ENCODE data around the gene CCDC141.

Gene CCDC141

DNA sequence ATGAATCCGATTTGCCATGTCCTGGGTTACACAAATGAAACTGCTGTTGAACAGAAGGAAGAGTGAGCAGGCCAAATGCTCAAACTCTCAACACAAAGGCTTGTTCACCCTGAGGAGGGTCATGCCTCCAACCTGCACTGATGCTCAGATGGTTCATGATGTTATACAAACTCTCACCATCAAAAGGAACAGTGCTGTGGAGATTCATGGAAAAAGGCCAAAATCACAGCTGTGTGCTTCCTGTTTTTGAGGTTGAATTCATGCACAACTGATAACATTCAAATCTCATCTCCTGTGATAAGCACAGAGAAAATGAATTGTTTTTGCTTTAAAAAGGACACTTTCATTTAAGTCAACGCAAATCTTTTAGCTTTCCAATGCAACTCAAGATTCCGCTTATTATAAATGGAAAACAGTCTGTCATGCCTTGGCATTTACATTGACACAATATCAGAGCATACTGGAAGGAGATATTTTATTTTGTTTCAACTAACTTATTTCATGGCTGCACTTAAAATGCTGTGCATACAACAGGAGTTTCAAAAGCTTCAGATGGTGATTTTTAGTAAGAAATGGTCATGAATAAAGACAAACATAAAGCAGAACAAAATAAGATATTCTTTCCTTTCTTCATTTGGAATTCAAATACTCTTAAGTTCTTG is 220.5 kb downstream of the CCDC141 start:
- Histone ChIP-seq H3K27ac (replicated peaks) (no peak overlapping the region), H3K27me3 (ENCODE audit: insufficient read depth, poor library complexity, severe bottlenecking) (no peaks in the 10 kb centered on the region), H3K4me3 (replicated peaks; ENCODE audit: insufficient read depth, low read length) (no peak overlapping the region)
- no peak for DNase-seq (ENCODE audit: low read depth in 1 of 2, low spot score in 1 of 2)
- no peak for TF ChIP-seq GABPA (IDR thresholded peaks at IDR 0.05; ENCODE audit: low read depth)
- TF ChIP-seq, protein P1, sequence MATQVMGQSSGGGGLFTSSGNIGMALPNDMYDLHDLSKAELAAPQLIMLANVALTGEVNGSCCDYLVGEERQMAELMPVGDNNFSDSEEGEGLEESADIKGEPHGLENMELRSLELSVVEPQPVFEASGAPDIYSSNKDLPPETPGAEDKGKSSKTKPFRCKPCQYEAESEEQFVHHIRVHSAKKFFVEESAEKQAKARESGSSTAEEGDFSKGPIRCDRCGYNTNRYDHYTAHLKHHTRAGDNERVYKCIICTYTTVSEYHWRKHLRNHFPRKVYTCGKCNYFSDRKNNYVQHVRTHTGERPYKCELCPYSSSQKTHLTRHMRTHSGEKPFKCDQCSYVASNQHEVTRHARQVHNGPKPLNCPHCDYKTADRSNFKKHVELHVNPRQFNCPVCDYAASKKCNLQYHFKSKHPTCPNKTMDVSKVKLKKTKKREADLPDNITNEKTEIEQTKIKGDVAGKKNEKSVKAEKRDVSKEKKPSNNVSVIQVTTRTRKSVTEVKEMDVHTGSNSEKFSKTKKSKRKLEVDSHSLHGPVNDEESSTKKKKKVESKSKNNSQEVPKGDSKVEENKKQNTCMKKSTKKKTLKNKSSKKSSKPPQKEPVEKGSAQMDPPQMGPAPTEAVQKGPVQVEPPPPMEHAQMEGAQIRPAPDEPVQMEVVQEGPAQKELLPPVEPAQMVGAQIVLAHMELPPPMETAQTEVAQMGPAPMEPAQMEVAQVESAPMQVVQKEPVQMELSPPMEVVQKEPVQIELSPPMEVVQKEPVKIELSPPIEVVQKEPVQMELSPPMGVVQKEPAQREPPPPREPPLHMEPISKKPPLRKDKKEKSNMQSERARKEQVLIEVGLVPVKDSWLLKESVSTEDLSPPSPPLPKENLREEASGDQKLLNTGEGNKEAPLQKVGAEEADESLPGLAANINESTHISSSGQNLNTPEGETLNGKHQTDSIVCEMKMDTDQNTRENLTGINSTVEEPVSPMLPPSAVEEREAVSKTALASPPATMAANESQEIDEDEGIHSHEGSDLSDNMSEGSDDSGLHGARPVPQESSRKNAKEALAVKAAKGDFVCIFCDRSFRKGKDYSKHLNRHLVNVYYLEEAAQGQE (IDR thresholded peaks at IDR 0.05; ENCODE audit: insufficient replicate concordance, low read depth) = no peak
- TF ChIP-seq SPI1 (IDR thresholded peaks at IDR 0.05; ENCODE audit: borderline replicate concordance, low read depth) = no peak
- TF ChIP-seq, protein P2, sequence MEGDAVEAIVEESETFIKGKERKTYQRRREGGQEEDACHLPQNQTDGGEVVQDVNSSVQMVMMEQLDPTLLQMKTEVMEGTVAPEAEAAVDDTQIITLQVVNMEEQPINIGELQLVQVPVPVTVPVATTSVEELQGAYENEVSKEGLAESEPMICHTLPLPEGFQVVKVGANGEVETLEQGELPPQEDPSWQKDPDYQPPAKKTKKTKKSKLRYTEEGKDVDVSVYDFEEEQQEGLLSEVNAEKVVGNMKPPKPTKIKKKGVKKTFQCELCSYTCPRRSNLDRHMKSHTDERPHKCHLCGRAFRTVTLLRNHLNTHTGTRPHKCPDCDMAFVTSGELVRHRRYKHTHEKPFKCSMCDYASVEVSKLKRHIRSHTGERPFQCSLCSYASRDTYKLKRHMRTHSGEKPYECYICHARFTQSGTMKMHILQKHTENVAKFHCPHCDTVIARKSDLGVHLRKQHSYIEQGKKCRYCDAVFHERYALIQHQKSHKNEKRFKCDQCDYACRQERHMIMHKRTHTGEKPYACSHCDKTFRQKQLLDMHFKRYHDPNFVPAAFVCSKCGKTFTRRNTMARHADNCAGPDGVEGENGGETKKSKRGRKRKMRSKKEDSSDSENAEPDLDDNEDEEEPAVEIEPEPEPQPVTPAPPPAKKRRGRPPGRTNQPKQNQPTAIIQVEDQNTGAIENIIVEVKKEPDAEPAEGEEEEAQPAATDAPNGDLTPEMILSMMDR (IDR thresholded peaks at IDR 0.05; ENCODE audit: insufficient read depth, low read length) = no peak
- no peak for TF ChIP-seq POLR2AphosphoS5 (IDR thresholded peaks at IDR 0.05; ENCODE audit: low read depth)

DNA sequence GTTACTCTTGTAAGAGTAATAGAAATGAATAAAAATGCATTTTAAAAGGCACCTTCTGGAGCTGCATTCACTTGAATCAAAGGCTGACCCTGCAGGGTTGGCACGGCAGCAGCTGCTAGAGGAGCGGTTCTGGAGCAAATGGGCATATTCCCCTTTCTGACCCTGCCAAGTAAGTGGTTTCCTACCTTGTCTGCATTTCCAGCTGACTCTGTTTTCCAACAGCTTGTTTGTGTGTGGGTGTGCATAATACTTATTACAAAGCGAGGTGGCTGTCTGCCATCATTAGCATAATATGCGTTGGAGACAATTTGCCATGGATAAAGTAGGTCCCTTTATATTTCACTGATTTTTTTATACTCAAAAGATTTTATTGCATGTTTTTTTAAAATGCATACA is 221.5 kb downstream of the CCDC141 start:
- TF ChIP-seq GABPA (IDR thresholded peaks at IDR 0.05; ENCODE audit: low read depth) = no peak
- TF ChIP-seq, protein P1 (IDR thresholded peaks at IDR 0.05; ENCODE audit: insufficient replicate concordance, low read depth) = no peak
- no peak for TF ChIP-seq SPI1 (IDR thresholded peaks at IDR 0.05; ENCODE audit: borderline replicate concordance, low read depth)
- no peak for TF ChIP-seq POLR2AphosphoS5 (IDR thresholded peaks at IDR 0.05; ENCODE audit: low read depth)
- TF ChIP-seq, protein P2 (IDR thresholded peaks at IDR 0.05; ENCODE audit: insufficient read depth, low read length) = no peak
- H3K4me3 ChIP-seq (replicated peaks; ENCODE audit: insufficient read depth, low read length) = no peak overlapping the region
- H3K27me3 ChIP-seq (ENCODE audit: insufficient read depth, poor library complexity, severe bottlenecking) = no peaks in the 10 kb centered on the region
- H3K27ac ChIP-seq (replicated peaks) = no peak overlapping the region
- DNase-seq (ENCODE audit: low read depth in 1 of 2, low spot score in 1 of 2) = no peak

DNA sequence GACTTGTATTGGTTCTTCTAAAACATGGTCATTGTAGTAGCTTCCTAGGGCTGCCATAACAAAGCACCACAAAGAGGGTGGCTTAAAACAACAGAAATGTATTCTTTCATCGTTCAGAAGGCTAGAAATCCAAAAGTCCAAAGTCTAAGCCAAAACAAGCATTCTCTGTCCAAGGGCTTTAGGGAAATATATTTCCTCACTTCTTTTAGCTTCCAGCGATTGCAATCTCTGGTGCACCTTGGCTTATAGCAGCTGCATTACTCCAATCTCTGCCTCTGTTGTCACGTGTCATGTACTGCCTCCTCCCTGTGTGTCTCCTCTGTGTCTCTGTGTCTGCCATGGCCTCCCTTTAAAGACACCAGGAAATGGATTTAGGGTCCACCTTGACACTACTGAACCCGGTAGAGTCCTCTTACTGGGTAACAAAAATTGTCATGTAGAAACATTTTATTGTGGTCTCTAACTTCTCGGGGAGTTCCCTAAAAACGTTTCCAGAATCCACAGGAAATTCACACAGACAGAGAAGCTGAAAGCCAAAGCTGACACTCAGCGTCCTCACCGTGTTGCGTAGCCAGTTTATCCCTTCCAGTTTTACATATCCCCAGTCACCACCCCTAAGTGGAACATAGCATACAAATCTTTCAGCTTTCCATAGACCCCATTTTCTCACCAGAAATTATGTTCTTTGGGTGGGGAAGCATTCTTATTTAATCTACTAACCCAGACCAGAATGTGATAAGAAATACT is 222.0 kb downstream of the CCDC141 start:
- no peaks in the 10 kb centered on the region for H3K27me3 ChIP-seq (ENCODE audit: insufficient read depth, poor library complexity, severe bottlenecking)
- no peak overlapping the region for H3K4me3 ChIP-seq (replicated peaks; ENCODE audit: insufficient read depth, low read length)
- DNase-seq (ENCODE audit: low read depth in 1 of 2, low spot score in 1 of 2) = no peak
- no peak overlapping the region for H3K27ac ChIP-seq (replicated peaks)
- TF ChIP-seq SPI1 (IDR thresholded peaks at IDR 0.05; ENCODE audit: borderline replicate concordance, low read depth) (no peak), GABPA (IDR thresholded peaks at IDR 0.05; ENCODE audit: low read depth) (no peak)
- TF ChIP-seq, protein P1 (IDR thresholded peaks at IDR 0.05; ENCODE audit: insufficient replicate concordance, low read depth) = no peak
